IMR-90 (cell line): Measurements from ENCODE around the gene C10orf90. TPM values are rescaled to one million over a fixed set of nuclear protein-coding genes. Genes with fewer than 3 reads are reported as not detected.

Experiments used
- ATAC-seq: fragments of 200-7000 bp; cut with Tn5 transposase; 2 replicates; pipeline ENCODE4 v1.9.1; 2020; ENCODE audit warnings: low read depth, mild to moderate bottlenecking, moderate library complexity
- BruUV-seq: library from RNA; stranded (reverse); fragments of 400-500 nt; replicated peaks from 2 replicates; lab custom pipeline; 2021; lab: Mats Ljungman, UMichigan
- CTCF ChIA-PET: fragments of 300-600 bp; formaldehyde crosslinking; extraction: SDS; loops from one replicate; lab custom pipeline; 2021; ENCODE audit warnings: antibody characterized with exemption; lab: Yijun Ruan, JAX
- POLR2A ChIA-PET: fragments of 300-600 bp; sonication (Branson Sonifier 250); formaldehyde crosslinking; loops from one replicate; lab custom pipeline; 2022; ENCODE audit warnings: antibody characterized with exemption; ENCODE audit not compliant: unreplicated experiment; lab: Charles Lee
- DNase-seq: peaks from one replicate; pipeline ENCODE4 v3.0.0; 2013
- H2AFZ ChIP-seq: replicated peaks from 2 replicates; pipeline ENCODE3; 2013; ENCODE audit warnings: low read length, mild to moderate bottlenecking; ENCODE audit not compliant: poor library complexity
- H2AK5ac ChIP-seq: 2 replicates; pipeline ENCODE4 v1.6.1; 2013; ENCODE audit warnings: low read depth, low read length, inconsistent platforms
- H2AK9ac ChIP-seq: replicated peaks from 2 replicates; pipeline ENCODE3; 2013; ENCODE audit warnings: mild to moderate bottlenecking, low read depth, low read length, moderate library complexity; ENCODE audit not compliant: poor library complexity
- H2BK120ac ChIP-seq: 2 replicates; pipeline ENCODE4 v1.6.1; 2013; ENCODE audit warnings: low read depth, low read length, inconsistent platforms
- H2BK15ac ChIP-seq: 3 replicates; pipeline ENCODE4 v1.6.1; 2013; ENCODE audit warnings: low read depth, low read length, inconsistent platforms
- H2BK20ac ChIP-seq: 2 replicates; pipeline ENCODE4 v1.6.1; 2013; ENCODE audit warnings: low read depth, mild to moderate bottlenecking, inconsistent platforms, low read length, moderate library complexity
- H2BK5ac ChIP-seq: 2 replicates; pipeline ENCODE4 v1.6.1; 2013; ENCODE audit warnings: mild to moderate bottlenecking, low read depth, low read length, inconsistent platforms; ENCODE audit not compliant: poor library complexity, severe bottlenecking
- H3K14ac ChIP-seq: replicated peaks from 2 replicates; pipeline ENCODE4 v1.6.1; 2013; ENCODE audit warnings: low read depth, low read length, inconsistent platforms
- H3K18ac ChIP-seq: 2 replicates; pipeline ENCODE4 v1.6.1; 2013; ENCODE audit warnings: low read depth, low read length, control low read depth
- H3K23ac ChIP-seq: 2 replicates; pipeline ENCODE4 v1.6.1; 2013; ENCODE audit warnings: low read depth, low read length, inconsistent platforms
- H3K27ac ChIP-seq: 2 replicates; pipeline ENCODE4 v1.5.1; 2013; ENCODE audit warnings: mild to moderate bottlenecking, control low read depth, low read length; ENCODE audit not compliant: insufficient read depth
- H3K27me3 ChIP-seq: 2 replicates; pipeline ENCODE4 v1.6.1; 2013; ENCODE audit warnings: low read length; ENCODE audit not compliant: control insufficient read depth, insufficient read depth
- H3K36me3 ChIP-seq: 2 replicates; pipeline ENCODE4 v1.6.1; 2013; ENCODE audit warnings: low read length, mixed read lengths; ENCODE audit not compliant: control insufficient read depth, insufficient read depth
- H3K4ac ChIP-seq: 2 replicates; pipeline ENCODE4 v1.6.1; 2013; ENCODE audit warnings: low read depth, low read length, inconsistent platforms
- H3K4me1 ChIP-seq: 2 replicates; pipeline ENCODE4 v1.6.1; 2013; ENCODE audit warnings: low read length, mixed read lengths; ENCODE audit not compliant: control insufficient read depth, insufficient read depth
- H3K4me2 ChIP-seq: 2 replicates; pipeline ENCODE4 v1.6.1; 2013; ENCODE audit warnings: low read depth, mild to moderate bottlenecking, control low read depth, low read length, moderate library complexity
- H3K4me3 ChIP-seq: 2 replicates; pipeline ENCODE4 v1.5.1; 2013; ENCODE audit warnings: low read depth, mild to moderate bottlenecking, control low read depth, low read length, moderate library complexity; ENCODE audit not compliant: insufficient read depth
- H3K56ac ChIP-seq: 2 replicates; pipeline ENCODE4 v1.6.1; 2013; ENCODE audit warnings: low read length, inconsistent platforms; ENCODE audit not compliant: insufficient read depth; ENCODE audit errors: extremely low read depth
- H3K79me1 ChIP-seq, 2 experiments: 2 replicates each; pipeline ENCODE4 v1.6.1; 2013; ENCODE audit warnings: low read length in 2 of 2, inconsistent platforms in 1 of 2, low read depth in 1 of 2
- H3K9ac ChIP-seq: 2 replicates; pipeline ENCODE4 v1.6.1; 2013; ENCODE audit warnings: low read depth, low read length, control low read depth
- H3K9me1 ChIP-seq: 2 replicates; pipeline ENCODE4 v1.6.1; 2013; ENCODE audit warnings: low read length, inconsistent platforms; ENCODE audit not compliant: insufficient read depth
- H3K9me3 ChIP-seq: 2 replicates; pipeline ENCODE4 v1.6.1; 2013; ENCODE audit warnings: low read length; ENCODE audit not compliant: control insufficient read depth, insufficient read depth
- H4K20me1 ChIP-seq: 2 replicates; pipeline ENCODE4 v1.6.1; 2013; ENCODE audit warnings: low read length, inconsistent platforms; ENCODE audit not compliant: insufficient read depth
- H4K5ac ChIP-seq: 2 replicates; pipeline ENCODE4 v1.6.1; 2013; ENCODE audit warnings: mild to moderate bottlenecking, low read depth, low read length, control low read depth
- H4K8ac ChIP-seq, 2 experiments: 2 replicates each; pipeline ENCODE4 v1.6.1; 2013; ENCODE audit warnings: low read depth in 2 of 2, low read length in 2 of 2, control low read depth in 1 of 2, inconsistent platforms in 1 of 2
- H4K91ac ChIP-seq: 2 replicates; pipeline ENCODE4 v1.6.1; 2013; ENCODE audit warnings: low read depth, low read length, inconsistent platforms; ENCODE audit not compliant: insufficient read depth
- BHLHE40 ChIP-seq: fragments of 150-350 bp; IDR thresholded peaks from 2 replicates; pipeline ENCODE4 v1.6.1; 2016; ENCODE audit warnings: mild to moderate bottlenecking, low read depth, low read length
- CEBPB ChIP-seq: IDR thresholded peaks from 2 replicates; pipeline ENCODE4 v1.6.1; 2012; ENCODE audit warnings: low read depth, low read length, improper control_type of control experiment
- CHD1 ChIP-seq: IDR thresholded peaks from 2 replicates; pipeline ENCODE4 v1.6.1; 2012; ENCODE audit warnings: low read depth, low read length, improper control_type of control experiment
- CTCF ChIP-seq: conservative IDR thresholded peaks from 2 replicates; pipeline ENCODE4 v1.5.1; 2012; ENCODE audit warnings: mild to moderate bottlenecking, low read depth, low read length, improper control_type of control experiment
- ELK1 ChIP-seq: fragments of 150-350 bp; IDR thresholded peaks from 2 replicates; pipeline ENCODE4 v1.6.1; 2016; ENCODE audit warnings: low read depth, mild to moderate bottlenecking, low read length, moderate library complexity, borderline replicate concordance
- MAZ ChIP-seq: IDR thresholded peaks from 2 replicates; pipeline ENCODE4 v1.6.1; 2012; ENCODE audit warnings: low read depth, mild to moderate bottlenecking, low read length, improper control_type of control experiment, moderate library complexity, borderline replicate concordance
- USF2 ChIP-seq: fragments of 150-350 bp; IDR thresholded peaks from 2 replicates; pipeline ENCODE4 v1.6.1; 2017; ENCODE audit warnings: mild to moderate bottlenecking, antibody characterized with exemption, low read length, low read depth
- WGBS, 2 experiments: methylation state at CpG; one replicate each; pipeline versions ENCODE4 v1.1.5 to v1.1.7; 2013; ENCODE audit warnings: missing lambda C conversion rate in 2 of 2; ENCODE audit not compliant: insufficient read length in 1 of 2; ENCODE audit errors: extremely low coverage in 2 of 2; 5-methylcytosine and 5-hydroxymethylcytosine counted together
- dilution Hi-C: fragments of 300-500 bp; cut with HindIII; formaldehyde crosslinking; loops from one replicate; pipeline ENCODE4 v1.14.3; 2018; ENCODE audit warnings: low sequenced_read_pairs; ENCODE audit not compliant: unreplicated experiment
- in situ Hi-C: fragments of 300-500 bp; cut with MboI; formaldehyde crosslinking; loops from 3 replicates; pipeline ENCODE4 v1.14.3; 2019; ENCODE audit warnings: low sequenced_read_pairs, inconsistent platforms, mixed read lengths
- intact Hi-C: fragments of 100-400 bp; cut with micrococcal nuclease; formaldehyde crosslinking; loops from 2 replicates; pipeline ENCODE4 v1.10.0; 2022
- polyA plus RNA-seq, 3 experiments: library from polyadenylated mRNA; depleted of rRNA; stranded (reverse); fragments of >200 nt; gene quantifications; 2 replicates each; pipeline ENCODE4 v1.2.3, GENCODE V29; 2012; ENCODE audit warnings: low replicate concordance in 1 of 3
- total RNA-seq: library from RNA; depleted of rRNA; stranded (reverse); fragments of >200 nt; gene quantifications from 2 replicates; pipeline ENCODE4 v1.2.3, GENCODE V29; 2012

C10orf90 gene
- total and polyA plus RNA-seq, 2 of the 4 experiments (the other 2 are of a cell fraction): 0.05 to 0.18 TPM

GRCh38 chr10:126504761-126505112, 165.8 kb downstream of the C10orf90 start:
- peaks cover 6% of the 10 kb centered on the region for H3K27me3 ChIP-seq
- CTCF ChIA-PET: no interaction called here
- no peak overlapping the region for H4K91ac ChIP-seq
- POLR2A ChIA-PET: no interaction called here
- no peak overlapping the region for H4K8ac ChIP-seq
- no peak overlapping the region for H3K27ac ChIP-seq
- no peak overlapping the region for H3K23ac ChIP-seq
- H3K36me3 ChIP-seq: no peaks in the 10 kb centered on the region
- peaks cover 3% of the 10 kb centered on the region; the same call in 1 of the 2 replicates for H3K4me1 ChIP-seq
- no peak overlapping the region for H2AK9ac ChIP-seq
- in situ Hi-C loops: loop anchor here (5.0 kb wide), 1 partner anchor 527 kb away; no protein-coding TSS in a partner anchor
- H3K9me1 ChIP-seq: no peaks in the 10 kb centered on the region
- H2BK15ac ChIP-seq: no peak overlapping the region
- intact Hi-C loops: loop anchor here (1.0 to 10.0 kb wide), 6 partner anchors 117 to 636 kb away; no protein-coding TSS in a partner anchor
- H2BK20ac ChIP-seq: no peak overlapping the region
- H2BK120ac ChIP-seq: no peak overlapping the region
- 75% methylated on average over 4 of the region's 16 CpGs; no CpG with 5 or more reads in 1 of the 2 experiments for WGBS, 2 experiments
- no peak overlapping the region for H3K14ac ChIP-seq
- H3K4ac ChIP-seq: no peak overlapping the region
- H3K4me2 ChIP-seq: no peak overlapping the region
- no peak overlapping the region for H2AK5ac ChIP-seq
- H3K56ac ChIP-seq: no peak overlapping the region
- TF ChIP-seq ELK1 (no peak), USF2 (no peak), BHLHE40 (no peak), CEBPB (no peak), CTCF (no peak), CHD1 (no peak), MAZ (no peak)
- no peak overlapping the region for H3K18ac ChIP-seq
- ATAC-seq: no peak
- H3K79me1 ChIP-seq: no peaks in the 10 kb centered on the region
- no peaks in the 10 kb centered on the region for H3K9me3 ChIP-seq
- no peak for DNase-seq
- BruUV-seq: no TSS peak
- H4K20me1 ChIP-seq: no peaks in the 10 kb centered on the region
- H4K5ac ChIP-seq: no peak overlapping the region
- no peak overlapping the region for H2BK5ac ChIP-seq
- no peak overlapping the region for H3K9ac ChIP-seq
- no peak overlapping the region for H3K4me3 ChIP-seq
- dilution Hi-C loops: no loop called here
- no peak overlapping the region for H2AFZ ChIP-seq
